ENCODE measurements around the gene SH3D19.

DNA sequence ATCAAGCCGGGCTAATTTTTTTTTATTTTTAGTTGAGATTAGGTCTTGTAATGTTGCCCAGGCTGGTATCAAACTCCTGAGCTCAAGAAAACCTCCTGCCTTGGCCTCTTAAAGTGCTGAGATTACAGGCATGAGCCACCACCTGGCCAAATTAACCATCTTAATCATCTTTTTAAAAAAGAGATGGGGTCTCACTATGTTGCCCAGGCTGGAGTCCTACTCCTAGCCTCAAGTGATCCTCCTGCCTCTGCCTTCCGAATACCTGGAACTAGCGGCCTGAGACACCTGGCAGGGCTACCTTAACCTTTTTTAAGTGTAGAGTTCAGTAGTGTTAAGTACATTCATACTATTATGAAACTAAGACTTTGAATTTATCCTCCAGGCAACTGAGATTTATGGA lies 227.6 kb downstream of the SH3D19 start:
- TF ChIP-seq EP300 (IDR thresholded peaks at IDR 0.05; ENCODE audit: borderline replicate concordance) (no peak), YY1 (IDR thresholded peaks at IDR 0.05; ENCODE audit: low read depth) (no peak), TAF1 (IDR thresholded peaks at IDR 0.05; ENCODE audit: low read depth) (no peak), FOXM1 (IDR thresholded peaks at IDR 0.05; ENCODE audit: borderline replicate concordance, low read depth) (no peak), TCF12 (IDR thresholded peaks at IDR 0.05; ENCODE audit: low read depth) (no peak), RAD21 (IDR thresholded peaks at IDR 0.05; ENCODE audit: low read depth) (no peak), CREB1 (IDR thresholded peaks at IDR 0.05; ENCODE audit: low read depth) (no peak), NFIC (IDR thresholded peaks at IDR 0.05) (no peak), CEBPB (IDR thresholded peaks at IDR 0.05) (no peak), EGR1 (IDR thresholded peaks at IDR 0.05) (no peak)
- TF ChIP-seq, protein P1, sequence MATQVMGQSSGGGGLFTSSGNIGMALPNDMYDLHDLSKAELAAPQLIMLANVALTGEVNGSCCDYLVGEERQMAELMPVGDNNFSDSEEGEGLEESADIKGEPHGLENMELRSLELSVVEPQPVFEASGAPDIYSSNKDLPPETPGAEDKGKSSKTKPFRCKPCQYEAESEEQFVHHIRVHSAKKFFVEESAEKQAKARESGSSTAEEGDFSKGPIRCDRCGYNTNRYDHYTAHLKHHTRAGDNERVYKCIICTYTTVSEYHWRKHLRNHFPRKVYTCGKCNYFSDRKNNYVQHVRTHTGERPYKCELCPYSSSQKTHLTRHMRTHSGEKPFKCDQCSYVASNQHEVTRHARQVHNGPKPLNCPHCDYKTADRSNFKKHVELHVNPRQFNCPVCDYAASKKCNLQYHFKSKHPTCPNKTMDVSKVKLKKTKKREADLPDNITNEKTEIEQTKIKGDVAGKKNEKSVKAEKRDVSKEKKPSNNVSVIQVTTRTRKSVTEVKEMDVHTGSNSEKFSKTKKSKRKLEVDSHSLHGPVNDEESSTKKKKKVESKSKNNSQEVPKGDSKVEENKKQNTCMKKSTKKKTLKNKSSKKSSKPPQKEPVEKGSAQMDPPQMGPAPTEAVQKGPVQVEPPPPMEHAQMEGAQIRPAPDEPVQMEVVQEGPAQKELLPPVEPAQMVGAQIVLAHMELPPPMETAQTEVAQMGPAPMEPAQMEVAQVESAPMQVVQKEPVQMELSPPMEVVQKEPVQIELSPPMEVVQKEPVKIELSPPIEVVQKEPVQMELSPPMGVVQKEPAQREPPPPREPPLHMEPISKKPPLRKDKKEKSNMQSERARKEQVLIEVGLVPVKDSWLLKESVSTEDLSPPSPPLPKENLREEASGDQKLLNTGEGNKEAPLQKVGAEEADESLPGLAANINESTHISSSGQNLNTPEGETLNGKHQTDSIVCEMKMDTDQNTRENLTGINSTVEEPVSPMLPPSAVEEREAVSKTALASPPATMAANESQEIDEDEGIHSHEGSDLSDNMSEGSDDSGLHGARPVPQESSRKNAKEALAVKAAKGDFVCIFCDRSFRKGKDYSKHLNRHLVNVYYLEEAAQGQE (IDR thresholded peaks at IDR 0.05; ENCODE audit: low read depth) = no peak

Measured in Ishikawa (cell line).